ENCODE data around the gene ELAC2.

The ELAC2 gene

DNA sequence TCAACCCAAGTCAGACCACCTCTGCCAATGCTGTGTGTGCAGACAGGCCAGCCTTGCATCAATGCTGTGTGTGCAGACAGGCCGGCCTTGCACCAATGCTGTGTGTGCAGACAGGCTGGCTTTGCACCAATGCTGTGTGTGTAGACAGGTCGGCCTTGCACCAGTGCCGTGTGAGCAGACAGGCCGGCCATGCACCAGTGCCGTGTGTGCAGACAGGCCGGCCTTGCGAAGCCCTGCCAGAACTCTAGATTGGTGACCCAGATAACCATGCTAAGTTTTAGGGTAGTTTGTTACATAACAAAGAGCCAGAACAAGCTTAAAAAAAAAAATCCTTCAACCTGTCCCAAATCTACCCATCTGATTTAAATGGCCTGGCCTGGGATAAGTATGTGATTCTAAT, 54.3 kb downstream of the ELAC2 start:
- DNase-seq (ENCODE audit: insufficient read length, low spot score) = no peak
- no peak for FAIRE-seq

DNA sequence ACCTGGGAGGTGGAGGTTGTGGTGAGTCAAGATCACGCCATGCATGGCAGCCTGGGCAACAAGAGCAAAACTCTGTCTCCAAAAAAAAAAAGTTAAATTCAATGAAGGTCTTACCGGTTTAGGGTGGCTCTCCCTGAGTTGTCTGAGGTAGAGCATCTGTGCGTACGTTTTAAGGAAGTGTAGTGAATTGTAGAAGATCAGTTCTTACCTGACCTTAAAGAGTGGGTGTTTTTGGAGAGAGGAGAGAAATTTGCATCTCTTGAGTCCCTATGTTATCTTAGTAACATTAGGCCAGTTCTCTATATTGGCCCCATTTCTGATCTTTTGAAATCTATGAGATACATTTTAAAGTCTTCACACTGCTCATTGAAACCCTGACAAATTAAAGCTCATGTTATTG, 56.2 kb downstream of the ELAC2 start:
- no peak for DNase-seq (ENCODE audit: insufficient read length, low spot score)
- no peak for FAIRE-seq

GRCh38 chr17:12959441-12959840, 58.4 kb downstream of the ELAC2 start:
- no peak for FAIRE-seq
- DNase-seq (ENCODE audit: insufficient read length, low spot score) = no peak

DNA sequence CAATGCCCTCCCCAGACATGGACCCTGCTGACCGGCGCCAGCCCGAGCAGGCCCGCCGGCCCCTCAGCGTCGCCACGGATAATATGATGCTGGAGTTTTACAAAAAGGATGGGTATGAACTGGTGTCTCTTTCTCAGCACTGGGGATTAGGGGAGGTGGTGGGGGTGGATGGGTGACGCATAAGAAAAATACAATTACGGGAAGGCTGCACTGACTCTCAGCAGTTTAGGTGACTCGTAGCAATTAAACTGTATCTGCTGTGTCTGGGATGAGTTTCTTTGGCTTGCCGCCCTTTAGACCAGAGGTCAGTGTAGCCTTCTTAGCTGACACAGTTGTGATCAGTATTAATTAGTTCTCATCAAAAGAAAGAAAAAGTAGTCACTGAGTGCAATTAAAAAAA, 59.0 kb downstream of the ELAC2 start:
- FAIRE-seq = no peak
- DNase-seq (ENCODE audit: insufficient read length, low spot score) = no peak

- FAIRE-seq = no peak
- no peak for DNase-seq (ENCODE audit: insufficient read length, low spot score)
These were observed 62.3 kb downstream of the ELAC2 start for GRCh38 chr17:12955521-12955920.

- FAIRE-seq = no peak
- DNase-seq (ENCODE audit: insufficient read length, low spot score) = no peak
These were observed 64.7 kb downstream of the ELAC2 start for GRCh38 chr17:12953156-12953555.

GRCh38 chr17:12952012-12952411, 65.8 kb downstream of the ELAC2 start:
- no peak for FAIRE-seq
- no peak for DNase-seq (ENCODE audit: insufficient read length, low spot score)

DNA sequence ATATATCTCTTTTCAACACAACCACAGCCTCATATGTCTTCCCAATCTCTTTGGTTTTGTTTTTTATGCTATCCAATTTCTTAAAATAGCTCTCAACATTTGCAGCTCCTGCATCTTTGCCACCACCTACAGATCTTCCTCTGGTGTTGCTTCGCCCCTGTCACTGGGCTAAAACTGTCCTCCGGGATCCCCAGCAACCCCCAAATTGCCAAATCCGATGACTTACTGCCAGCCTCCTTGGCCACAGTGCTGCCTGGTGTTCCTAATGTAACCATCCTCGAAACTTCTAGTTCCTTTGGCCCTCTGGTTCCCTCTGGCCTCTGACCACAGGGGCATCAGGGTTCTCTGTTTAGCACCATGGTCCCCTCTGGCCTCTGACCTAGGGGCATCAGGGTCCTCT, 70.8 kb downstream of the ELAC2 start:
- no peak for FAIRE-seq
- no peak for DNase-seq (ENCODE audit: insufficient read length, low spot score)

Measured in HTR-8/SVneo (cell line).